Femur (tissue), 1 donor: ENCODE data around the gene S100PBP.

Experiments used
- DNase-seq: peaks from one replicate; pipeline ENCODE4 v3.0.0-alpha.2; 2017

Gene S100PBP

GRCh38 chr1:32871364-32872191, 54.1 kb downstream of the S100PBP start:
- DNase-seq: peak; percentile 80

GRCh38 chr1:32872192-32872460, 54.7 kb downstream of the S100PBP start:
- no peak for DNase-seq

DNA sequence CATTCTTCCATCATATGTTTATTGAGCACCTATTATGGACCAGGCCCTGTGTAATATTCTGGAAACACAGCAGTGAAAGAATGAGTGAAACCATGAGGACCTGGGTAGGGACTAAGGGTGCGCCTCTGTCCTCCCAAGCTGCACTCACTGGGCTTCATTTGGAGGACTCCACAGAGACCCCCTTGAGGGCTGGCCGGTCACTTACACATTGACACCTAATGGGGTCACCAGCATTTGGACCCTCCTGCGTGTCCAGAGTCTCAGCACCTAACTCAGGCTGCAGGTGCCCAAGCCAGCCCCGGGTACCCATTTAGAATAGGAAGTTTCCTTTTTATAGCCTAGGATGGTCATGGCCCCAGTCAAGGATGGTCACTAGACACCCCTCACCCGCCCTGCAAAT, 56.0 kb downstream of the S100PBP start:
- no peak for DNase-seq

- DNase-seq: no peak
These were observed 57.7 kb downstream of the S100PBP start for GRCh38 chr1:32874860-32875752.

DNA sequence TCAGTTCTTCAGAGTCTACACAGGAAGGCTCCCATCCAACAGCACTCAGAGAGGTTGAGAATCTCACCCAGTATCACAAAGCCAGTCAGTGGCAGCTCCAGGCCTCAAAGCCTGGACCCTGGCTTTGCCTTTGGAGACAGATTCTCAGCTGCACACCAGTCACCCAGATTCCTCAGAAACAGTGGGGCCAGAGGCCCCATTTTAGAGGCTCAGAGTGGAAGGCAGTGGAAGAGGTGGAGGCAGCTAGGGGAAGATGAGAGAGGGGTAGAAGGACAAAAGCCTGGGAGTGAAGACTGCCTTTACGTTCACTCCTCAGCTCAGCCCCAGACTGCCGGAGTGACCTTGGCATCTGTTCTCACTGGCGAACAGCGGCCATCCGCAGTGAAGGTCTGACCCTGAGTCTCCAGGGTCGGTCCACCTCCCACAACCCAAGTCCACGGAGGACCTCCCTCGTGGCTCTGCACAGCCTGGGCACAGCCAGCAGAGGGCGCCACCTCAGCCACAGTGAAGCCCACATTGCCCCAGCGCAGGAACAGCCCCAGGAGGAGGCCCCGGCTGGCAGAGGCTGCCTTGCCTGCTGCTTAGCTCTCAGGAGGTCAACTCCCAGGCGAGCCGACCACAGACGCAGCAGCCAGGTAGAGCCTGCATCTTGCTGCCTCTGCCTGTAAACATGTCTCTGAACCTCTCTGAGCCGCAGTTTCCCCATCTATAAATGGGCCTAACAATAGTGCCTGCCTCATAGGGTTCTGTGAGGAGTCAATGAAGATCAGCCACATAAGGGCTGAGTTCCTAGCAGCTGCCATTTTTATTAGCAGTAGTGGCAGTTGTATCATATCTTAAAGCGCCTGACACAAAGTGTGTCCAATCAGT, 59.1 kb downstream of the S100PBP start:
- no peak for DNase-seq

- peak; percentile 21 for DNase-seq
These were observed 60.0 kb downstream of the S100PBP start for GRCh38 chr1:32877211-32878110.

DNA sequence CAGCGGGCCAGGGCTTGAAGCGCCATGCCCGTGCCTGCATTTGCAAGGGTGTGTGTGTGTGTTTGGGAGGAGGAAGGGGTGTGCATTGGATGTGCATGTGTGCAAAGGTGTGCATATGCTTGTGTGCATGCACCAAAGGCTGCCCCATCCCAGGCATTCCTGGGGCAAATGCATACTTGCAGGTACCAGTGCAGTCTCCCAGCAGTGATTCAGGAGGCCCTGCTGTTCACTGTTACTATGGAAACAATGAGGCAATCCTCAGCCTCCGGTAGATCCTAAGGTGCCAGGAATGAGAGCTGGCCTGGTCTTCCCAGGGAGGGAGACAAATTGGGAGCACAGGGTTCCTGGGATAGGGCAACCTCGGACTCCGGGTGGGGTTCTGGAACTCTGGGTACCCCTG, 60.7 kb downstream of the S100PBP start:
- DNase-seq: peak; percentile 4

DNA sequence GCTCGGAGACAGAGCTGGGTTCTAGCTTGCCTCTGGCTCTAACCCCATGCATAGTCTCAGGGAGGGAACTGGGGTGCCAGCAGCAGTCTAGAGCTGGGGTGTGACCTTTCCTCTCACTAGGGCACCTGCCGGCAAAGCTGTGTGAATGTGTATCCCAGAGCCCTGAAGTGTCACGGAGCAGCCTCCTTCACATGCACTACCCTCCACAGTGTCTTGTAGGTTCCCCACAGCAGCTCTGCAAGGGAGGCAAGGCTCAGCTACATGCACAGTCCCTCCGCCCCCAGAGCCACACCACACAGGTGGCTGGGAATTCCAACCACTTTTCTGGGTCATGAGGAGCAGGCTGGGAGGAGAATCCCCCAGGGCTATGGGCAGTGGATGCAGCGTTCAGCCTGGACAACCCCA, 61.2 kb downstream of the S100PBP start:
- peak; percentile 9 for DNase-seq

- DNase-seq: no peak
These were observed 63.8 kb downstream of the S100PBP start for GRCh38 chr1:32881291-32881690.

DNA sequence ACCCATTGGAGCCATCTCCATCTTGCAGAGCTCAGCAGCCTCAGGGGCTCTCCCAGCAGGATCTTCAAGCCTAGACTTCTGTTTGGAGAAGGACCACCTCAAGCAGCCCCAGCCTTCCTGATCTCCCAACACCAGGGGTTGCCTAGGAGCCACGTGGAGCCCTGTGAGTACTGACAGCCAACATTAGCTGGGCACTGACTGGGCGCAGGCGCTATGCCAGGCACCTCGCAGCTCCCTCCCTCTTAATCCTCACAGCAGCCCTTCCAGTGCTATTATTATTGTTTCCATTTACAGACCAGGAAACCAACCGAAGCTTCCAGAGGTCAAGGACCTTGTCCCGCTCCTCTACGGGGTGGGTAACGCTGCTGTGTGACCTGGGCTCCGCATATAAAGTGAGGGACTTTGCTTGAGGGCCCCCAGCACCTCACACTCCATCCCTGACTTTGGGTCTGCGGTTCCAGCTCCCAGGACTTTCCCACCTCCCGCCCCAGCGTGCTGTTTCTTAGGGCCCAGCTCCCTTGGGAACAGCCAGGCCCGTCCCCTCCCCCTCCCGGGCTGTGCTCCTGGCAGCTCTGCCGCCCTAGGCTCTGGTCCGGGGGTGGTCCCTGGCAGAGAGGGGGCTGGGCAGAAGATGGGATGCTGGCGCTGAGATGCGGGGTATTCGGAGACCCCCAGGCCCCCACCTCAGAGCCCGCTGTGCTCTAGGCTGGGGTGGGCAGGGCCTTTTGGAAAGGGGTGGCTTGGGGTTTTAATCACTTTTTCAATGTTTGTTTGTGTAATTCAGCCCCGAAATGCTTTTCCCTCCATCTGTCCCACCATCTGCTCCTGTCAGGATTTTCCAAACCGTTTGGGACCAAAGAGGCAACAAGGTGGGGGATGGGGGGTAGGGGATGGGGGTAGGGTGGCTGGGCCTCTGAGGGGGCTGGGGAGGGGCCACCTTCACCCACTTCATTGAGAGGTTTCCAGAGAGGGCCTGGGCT, 64.7 kb downstream of the S100PBP start:
- no peak for DNase-seq

DNA sequence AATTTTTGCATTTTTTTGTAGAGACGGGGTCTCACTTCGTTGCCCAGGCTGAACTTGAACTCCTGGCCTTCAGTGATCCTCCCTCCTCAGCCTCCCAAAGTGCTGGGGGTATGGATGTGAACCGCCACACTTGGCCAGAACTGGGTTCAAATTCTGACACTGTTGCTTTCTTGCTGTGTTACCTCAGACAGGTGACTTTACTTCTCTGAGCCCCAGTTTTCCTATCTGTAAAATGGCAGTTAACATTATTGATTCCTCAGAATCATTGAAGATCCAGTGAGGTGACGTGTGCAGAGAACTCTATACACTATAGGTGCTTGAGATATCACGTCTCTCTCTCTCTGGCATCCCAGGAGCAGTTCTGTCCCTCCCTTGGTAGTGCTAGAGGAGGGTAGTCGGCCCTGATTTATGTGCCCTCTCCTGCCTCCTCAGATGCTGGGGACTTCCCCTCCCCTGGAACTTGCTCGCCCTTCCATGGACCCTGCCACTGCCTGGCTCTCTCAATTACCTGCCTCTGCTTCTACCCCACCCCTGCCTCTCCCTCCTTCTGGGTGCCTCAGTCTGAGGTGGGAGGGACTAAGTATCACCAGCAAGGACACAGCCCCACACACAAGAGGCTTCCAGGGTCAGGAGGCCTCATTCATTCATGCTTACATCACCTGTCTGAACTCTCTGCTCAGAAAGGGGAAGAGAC, 66.0 kb downstream of the S100PBP start:
- DNase-seq: no peak

- DNase-seq: no peak
These were observed 66.5 kb downstream of the S100PBP start for GRCh38 chr1:32884032-32884372.

GRCh38 chr1:32884726-32885125, 67.3 kb downstream of the S100PBP start:
- no peak for DNase-seq

GRCh38 chr1:32885676-32886003, 68.2 kb downstream of the S100PBP start:
- no peak for DNase-seq

GRCh38 chr1:32886004-32886827, 68.8 kb downstream of the S100PBP start, which contains the start of gene HPCA:
HPCA (plus strand) TSS chr1:32886491; CDS start chr1:32888899, 2,408 bp downstream.
- peak; percentile 66 for DNase-seq

DNA sequence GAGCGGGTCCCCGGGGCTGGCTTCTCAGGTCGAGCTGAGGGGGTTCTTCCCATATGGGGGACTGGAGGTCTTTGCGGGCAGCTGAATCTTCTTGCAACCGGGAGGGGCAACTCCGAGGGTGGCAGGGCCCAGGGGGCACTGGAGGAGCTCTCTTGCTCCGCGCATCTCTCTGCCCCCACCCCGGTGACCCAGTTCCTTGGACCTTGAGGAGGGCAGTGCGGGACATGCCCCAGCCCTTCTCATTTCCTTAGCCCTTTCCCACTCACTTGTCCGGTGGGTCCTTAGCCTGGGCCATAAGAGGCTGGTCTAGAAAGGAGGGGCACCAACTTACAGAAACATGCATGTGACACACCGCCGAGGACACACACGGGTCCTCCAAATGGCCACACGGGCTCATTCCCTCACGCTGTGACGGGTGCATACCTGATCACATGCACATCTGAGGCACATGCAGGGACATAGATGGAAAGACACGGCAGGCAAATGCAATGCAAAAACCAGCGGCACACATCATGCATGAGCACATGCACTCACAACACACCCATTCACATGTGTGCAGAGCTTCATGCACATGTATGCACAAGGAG, 69.5 kb downstream of the S100PBP start:
- peak; percentile 10 for DNase-seq

DNA sequence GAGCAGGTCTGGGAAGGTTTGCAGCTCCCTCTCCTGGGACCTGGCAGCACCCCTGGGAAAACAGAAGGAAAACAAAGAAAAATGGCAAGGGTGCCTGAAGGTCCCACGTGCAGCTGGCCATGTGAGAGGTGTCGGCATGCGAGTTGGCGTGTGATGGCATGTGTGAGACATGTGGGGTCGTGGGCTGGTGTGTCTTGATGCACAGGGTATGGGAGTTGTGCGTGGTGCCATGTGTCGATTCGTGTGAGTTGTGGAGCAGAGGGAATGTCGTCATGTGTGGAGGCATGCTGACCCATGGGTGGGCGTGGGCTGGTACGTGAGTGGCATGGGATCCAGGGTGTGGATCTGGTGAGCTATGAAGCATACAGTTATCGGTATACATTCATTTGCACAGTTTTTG, 70.2 kb downstream of the S100PBP start:
- DNase-seq: peak; percentile 8

DNA sequence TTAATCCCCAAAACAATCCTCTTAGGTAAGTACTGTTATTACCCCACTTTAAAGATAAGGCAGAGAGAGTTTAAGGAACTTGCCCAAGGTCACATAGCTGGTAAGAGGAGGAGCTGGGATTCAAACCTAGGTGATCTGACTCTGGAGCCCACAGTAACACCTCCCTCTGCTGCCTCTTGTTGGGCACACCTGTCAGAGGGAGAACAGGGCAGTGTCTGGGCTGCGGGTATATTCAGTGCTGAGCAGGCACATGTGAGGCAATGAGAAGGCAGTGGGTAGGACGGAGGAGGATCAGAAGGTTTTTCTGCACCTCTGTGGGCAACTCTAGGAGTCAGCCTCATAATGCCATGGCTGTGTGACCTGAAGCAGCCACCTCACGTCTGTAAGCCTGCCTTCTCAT, 70.7 kb downstream of the S100PBP start:
- DNase-seq: no peak
